NCI-H2196 (cell line): ENCODE measurements around the gene THEMIS2.

ENCODE experiments used
- DNase-seq: peaks from one replicate; lab custom pipeline; 2025; ENCODE audit not compliant: unreplicated experiment; lab: John Stamatoyannopoulos, UW

The THEMIS2 gene

DNA sequence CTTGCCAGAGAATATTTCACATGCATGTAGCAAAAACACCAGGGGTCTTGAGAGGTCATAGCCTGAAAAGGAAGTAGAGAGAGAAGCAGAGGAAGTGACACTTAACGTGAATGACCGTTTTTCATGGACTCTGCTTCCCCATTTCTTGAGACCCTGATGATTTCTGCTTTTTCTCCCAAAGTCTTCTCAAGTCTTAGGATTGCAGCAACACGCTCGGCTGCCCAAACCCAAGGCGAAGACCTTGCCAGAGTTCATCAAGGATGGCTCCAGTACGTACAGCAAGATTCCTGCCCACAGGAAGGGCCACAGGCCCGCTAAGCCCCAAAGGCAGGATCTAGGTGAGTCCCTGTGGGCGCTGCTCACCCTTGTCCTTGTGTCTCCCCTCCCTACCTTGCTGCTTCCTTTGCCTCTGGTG, 12.8 kb downstream of the THEMIS2 start:
- DNase-seq = no peak

DNA sequence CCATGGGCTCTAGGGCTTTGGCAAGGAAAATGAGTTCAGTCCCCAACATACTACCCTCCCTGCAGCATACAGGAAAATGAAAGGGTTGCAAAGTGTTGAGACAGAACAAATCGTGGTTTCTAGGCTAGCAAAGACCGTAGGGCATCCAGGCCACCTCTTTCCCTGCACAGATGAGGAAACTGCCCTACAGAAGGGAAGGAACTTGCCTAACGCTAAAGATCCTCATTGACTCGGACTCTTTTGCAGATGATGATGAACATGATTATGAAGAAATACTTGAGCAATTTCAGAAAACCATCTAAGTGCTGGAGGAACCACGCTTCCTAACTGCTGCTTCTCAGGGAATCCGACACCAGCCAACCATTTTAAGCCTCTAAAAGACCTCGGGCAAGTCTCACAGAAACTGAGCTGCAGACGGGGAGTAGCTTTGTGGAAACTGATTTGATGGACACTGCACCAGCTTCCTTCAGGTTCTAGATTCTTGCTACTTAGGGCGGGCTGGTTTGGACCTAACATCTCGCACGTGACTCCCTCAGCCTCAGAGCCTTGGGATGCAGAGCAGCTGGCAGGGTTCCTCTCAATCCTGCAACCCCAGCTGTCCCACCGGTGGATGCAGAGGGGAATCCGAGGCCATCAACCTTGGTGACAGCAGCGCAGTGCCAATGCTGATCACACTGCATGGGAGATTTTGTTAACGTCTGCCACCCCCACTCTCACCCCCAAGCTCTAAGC, 13.4 kb downstream of the THEMIS2 start:
- no peak for DNase-seq

DNA sequence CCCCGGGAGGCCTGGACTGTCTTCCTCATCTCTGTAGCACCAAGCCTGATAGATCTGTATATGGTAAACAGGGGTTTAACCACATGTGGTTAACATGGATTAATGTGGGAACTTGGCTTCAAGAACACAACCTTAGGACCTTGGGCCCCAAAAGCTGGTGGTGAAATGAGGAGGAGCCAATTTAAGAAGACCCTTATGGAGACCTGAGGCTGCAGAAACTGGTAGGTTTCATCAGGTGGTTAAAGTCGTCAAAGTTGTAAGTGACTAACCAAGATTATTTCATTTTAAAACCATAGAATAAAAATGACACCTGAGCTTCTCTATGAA, 14.0 kb downstream of the THEMIS2 start:
- no peak for DNase-seq

DNA sequence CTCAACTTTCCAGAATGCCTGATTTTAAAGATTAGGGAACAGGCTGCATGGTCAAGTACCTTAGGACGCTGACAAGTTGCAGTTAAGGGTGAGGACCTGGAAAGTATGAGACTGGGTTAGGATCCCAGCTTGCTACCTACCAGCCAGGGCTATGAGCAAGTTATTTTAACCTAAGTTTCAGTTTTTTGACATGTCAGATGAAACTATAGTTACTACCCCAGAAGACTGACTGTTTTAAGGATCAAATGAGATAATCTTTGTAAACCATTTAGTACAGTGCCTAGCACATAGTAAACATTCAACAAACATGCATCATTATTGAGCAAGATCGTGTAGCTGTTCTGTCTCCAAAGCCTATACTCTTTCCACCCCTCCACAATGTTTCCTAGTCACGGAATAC, 14.4 kb downstream of the THEMIS2 start:
- no peak for DNase-seq

DNA sequence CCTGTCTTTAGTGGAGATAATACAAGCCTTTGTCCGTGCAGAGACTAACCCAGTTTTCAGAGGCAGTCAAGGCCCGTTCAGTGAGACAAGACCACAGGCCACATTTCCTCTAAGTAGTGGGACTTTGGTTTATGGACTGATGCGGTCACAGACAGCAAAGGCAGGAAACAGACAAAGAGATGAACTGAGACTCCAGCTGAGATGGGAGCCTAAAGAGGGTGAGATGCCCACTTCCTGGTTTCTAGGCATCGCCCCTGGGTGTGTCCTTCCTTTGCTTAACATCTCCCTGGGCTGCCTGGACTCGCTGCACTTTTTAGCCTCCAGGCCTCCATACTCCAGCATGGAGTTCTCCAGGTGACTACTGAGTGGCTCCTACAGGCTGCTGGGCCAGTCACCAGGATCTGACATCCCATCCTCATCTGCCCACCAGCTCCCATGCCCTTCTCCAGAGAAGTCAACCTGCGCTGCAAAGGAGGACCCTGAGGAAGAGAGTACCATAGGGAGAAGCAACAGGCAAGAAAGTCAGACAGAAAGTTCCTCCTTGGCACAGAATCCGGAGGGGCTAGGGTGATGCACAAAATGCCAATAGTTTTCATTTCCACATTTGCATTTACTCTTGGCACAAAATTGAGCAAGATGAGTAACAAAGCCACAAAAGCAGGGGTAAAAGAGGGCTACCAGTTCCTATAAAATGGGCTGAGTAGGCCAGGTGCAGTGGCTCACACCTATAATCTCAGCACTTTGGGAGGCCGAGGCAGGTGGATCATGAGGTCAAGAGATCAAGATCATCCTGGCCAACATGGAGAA, 15.1 kb downstream of the THEMIS2 start:
- DNase-seq = no peak

DNA sequence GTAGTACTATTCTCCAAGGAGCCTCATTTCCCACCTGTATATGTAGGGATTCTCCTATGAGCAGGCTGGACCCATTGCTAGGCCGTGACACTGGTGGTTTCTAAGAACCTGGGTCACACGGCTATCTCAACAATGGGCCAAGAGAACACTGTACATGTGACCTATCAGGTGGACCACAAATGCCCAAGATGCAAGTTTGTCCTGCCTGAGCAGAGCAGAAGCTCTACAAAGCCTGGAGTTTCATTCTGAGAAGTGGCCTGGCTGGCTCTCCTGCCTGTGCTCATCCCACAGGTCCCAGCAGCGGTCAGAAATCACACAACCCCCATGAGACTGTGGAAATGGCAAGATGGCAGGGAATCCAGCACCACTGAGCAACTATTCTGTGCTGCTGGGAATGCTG, 17.2 kb downstream of the THEMIS2 start:
- no peak for DNase-seq

DNA sequence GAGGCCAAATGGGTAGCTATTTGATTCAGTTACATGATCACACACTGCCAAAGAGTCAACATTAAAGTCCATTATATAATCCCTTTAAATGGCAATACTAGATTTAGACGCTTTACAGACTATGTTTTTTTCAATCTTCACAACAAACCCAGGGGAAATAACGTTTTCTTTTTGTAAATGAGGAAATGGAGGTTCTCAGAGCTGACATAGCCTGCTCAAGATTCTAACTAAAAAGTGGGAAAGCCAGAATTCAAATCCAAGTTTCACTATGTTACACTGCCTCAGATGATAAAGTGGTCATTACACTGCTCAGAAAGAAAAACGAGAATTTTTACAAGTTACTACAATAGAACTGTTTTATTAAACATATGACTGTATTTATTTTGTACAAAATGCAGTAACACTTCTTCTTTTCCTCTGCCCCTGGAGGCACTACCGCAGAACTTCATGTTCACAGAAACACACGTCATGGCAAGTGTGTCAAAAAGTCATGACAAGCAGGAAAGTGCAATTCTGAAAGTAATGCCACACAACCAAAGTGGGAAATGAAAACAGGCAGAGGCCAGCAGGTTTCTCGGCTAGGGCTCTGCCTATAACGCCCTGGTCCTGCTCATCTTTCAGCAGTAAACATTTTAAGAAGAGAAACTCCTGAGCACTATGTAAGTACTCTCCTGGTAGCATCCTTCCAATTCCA, 19.0 kb downstream of the THEMIS2 start:
- no peak for DNase-seq

DNA sequence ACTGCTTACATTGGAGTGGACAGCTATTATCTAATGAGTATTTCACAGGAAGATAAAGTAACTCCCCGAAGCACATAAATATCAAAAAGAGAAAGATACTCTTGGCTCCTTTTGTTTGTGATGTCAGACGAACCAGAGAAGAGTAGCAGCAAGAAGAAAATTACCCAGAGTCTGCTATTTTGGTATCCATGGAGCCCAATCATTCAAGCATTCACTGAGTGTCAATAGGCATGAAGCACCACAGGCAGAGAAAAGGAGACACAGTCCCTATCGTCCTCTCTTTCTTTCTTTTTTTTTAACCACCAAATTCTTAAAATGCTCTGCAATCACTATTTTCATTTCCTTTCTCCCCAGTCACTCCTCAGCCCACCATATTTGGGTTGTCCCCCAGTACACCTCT, 22.2 kb downstream of the THEMIS2 start:
- DNase-seq = no peak

DNA sequence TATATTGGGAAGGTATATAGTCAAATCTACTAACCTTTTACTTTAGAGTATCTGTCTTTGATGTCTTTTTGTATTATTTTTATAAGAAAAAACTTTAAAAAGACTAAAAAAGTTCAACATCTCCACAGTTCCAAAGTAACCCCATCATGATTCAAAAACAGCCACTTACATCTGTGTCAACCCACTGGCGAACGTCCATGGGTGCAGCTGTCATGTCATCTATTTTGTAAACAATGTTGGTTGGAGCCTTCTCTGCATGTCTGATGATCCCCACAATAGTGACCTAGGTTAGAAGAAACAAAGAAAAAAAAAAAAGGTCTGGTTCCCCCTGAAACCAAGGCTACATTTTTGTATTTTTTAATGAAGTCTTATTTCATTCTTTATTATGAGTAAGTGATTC, 34.4 kb downstream of the THEMIS2 start:
- DNase-seq = no peak

DNA sequence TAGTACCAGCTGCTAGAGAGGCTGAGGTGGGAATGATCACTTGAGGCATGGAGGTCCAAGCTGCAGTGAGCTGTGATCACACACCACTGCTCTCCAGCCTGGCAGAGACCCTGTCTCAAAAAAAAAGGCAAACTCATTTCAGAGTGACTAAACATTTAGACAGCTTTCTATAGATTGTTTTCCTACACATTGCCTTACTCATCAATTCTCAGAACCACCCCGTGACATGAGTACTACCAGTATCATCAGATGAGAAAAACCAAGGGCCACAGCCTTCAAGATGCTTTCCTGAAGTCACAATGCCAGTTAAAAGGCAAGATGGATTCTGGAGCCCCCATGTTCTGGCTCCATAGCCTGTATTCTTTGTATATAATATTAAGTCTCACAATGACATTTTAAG, 40.1 kb downstream of the THEMIS2 start:
- DNase-seq = no peak

DNA sequence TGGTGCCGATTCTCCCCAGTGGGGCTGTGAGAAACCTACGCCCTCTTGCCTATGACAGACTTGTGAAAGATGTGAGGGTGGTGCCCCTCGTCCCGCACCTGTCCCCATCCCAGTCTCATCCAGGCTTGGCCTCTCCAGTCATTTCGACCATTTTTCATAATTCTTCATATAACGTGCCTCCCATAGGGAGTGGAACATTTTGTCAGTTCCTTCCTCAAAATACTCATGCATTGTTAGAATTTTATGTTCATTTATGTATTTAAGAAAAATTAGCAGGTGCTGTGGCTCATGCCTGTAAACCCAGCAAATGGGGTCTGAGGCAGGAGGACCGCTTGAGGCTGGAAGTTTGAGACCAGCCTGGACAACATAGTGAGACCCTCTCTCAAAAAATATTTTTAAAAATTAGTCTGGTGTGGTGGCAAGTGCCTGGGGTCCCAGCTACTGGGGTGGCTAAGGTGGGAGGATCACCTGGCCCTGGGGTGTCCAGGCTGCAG, 42.8 kb downstream of the THEMIS2 start:
- DNase-seq = no peak

DNA sequence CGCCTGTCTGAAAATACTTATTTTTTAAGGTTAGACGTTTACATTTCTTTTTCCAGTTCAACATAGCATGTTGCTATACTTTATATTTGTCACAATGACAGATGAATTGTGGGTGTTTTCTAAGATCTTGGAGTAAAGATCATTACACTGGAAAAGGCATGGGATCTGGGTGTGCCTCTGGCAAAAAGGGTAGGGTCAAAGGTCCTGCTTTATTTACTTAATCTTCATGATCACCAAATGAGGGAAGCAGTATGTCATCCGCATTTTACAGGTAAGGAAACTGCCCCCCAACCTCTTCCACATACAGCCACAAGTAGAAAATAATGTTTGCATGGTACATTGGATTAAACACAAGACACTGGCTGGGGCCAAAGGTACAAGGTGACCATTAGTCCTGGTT, 49.9 kb downstream of the THEMIS2 start:
- no peak for DNase-seq

DNA sequence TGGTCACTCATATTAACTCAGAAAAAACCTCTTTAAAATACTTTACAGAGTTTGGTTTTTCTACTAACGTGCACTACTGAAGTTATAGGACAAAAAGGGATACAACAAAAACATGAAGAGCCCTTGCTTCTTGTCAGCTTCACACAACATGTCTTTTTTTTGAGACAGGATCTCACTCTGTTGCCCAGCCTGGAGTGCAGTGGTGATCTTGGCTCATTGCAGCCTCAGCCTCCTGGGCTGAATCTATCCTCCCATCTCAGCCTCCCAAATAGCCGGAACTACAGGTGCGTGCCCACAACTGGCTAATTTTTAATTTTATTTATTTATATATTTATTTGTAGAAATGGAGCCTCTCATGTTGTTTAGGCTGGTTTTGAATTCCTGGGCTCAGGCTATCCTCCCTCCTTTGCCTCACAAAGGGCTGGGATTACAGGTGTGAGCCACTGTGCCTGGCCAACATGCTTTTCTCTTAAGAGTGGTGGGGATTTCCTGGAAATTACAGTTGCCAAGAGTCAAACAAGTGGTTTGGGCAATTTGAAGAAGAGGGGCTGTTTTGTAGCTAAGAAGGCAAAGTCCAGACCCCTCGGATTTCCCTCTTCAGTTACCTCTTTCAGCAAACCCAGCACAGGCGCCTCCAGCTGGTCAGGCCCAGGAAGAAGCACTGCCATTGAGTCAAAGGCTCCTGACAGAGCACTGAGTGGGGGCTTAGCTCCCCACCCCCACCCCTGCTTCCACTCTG, 56.0 kb downstream of the THEMIS2 start:
- peak; percentile 16 for DNase-seq

DNA sequence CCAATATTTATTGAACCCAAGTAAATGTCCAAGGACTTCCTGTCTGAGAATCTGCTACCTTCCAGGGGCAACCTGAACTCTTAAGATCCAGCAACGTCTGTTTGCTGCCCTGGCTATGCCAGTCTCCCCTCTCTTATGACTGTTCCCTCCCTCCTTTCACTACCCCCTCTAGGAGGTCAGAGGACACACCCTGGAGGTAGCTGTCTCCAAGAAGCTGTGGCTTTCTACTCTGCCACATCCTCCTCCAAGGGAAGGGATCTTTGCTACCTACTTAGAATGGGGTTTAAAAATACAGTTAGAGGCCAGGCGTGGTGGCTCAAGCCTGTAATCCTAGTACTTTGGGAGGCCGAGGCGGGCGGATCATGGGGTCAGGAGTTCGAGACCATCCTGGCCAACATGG, 58.8 kb downstream of the THEMIS2 start:
- DNase-seq = no peak

DNA sequence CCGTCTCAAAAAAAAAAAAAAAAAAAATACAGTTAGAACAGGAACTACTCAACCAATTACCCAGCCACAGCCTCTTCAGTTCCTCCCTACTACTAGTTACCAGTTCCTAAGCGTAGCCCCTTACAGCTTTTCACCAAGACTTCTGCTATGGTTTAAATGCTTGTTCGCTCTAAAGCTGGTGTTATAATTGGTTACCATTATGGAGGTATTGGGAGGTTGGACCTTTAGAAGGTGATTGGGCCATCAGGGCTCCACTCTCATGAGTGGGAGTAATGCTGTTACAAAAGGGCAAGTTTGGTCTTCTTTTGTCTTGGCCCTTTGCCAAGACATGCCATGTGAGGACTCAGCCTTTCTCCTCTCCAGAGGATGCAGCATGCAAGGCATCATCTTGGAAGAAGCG, 59.4 kb downstream of the THEMIS2 start:
- no peak for DNase-seq

DNA sequence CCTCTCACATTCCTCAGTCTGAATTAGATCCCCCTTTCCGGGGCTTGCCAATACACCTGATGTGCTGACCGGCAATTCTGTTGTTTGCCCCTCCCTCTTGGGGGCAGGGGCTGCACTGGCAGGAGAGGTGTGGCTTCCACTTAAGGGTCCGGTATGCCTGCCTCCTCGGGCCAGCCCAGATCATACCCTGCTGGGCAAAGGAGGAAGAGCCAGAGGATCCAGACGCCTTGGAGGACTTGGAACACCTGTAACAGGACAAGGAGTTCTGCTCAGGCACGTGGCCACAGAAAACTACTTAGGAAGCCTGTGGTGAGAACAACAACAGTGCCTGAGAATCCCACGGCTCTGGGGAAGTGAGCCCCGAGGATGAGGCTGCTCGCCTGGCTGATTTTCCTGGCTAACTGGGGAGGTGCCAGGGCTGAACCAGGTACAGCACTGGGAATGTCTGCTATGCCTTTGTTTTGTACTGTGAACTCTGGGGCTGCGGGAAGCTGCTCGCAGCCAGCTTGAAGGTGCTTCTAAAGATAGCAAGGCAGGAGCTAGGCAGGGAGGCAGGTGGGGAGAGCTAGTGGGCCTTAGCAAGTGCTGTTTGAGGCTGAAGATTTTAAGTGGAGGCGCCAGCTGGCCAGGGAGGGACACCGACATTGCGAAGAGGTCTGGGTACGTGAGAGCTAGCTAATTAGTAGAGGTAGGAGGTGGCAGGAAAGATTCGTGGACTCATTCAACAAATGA, 62.6 kb downstream of the THEMIS2 start, which contains the start of gene SMPDL3B:
TSS of gene SMPDL3B (plus strand) at position 183 of the 732 bp plus-strand sequence. CDS start at position 367, 184 bp downstream.
- DNase-seq = no peak

DNA sequence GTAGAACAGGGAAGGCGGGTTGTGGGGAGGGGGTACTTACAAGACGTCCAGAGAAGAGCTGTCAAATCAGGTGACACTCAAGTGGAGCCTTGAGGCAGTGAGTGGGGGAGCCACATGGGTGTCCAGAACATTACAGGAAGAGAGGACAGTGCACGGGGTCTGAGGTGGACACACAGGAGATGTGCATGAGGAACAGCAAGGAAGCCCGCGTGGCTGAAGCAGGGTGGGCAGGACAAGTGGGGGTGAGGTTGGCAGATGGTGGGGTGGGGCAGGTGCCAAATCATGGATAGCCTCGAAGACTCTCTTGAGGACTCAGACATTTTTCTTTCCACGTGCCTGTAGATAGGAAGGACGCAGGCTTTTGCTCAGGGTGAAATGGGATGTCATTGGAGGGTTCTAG, 63.4 kb downstream of the THEMIS2 start:
- no peak for DNase-seq
